OCI-LY3 (cell line): ENCODE data around the gene FZR1.
"Not testable (repeated sequence)": the region's sequence is repeated elsewhere in the genome, so short reads cannot be mapped to it uniquely, and the experiment has no call there.

Experiments
- H2AFZ ChIP-seq: fragments of 200-600, 300-600 bp; shearing (Covaris generic); 2 replicates; pipeline ENCODE4 v1.6.0; 2014; ENCODE audit warnings: antibody characterized with exemption, low read depth, low read length
- H3K27ac ChIP-seq: fragments of 200-600, 300-600 bp; sonication (generic); 2 replicates; pipeline ENCODE4 v1.5.1; 2014; ENCODE audit warnings: mild to moderate bottlenecking, low read length, moderate library complexity, mixed read lengths
- H3K27me3 ChIP-seq: fragments of 200-600, 300-600 bp; sonication (generic); 2 replicates; pipeline ENCODE4 v1.6.1; 2014; ENCODE audit warnings: low read depth, low read length, mixed read lengths
- H3K36me3 ChIP-seq: fragments of 200-600, 300-600 bp; sonication (generic); replicated peaks from 2 replicates; pipeline ENCODE3; 2014; ENCODE audit warnings: low read depth, low read length, mixed read lengths
- H3K4me1 ChIP-seq: fragments of 300-600, 200-600 bp; sonication (generic); 2 replicates; pipeline ENCODE4 v1.6.1; 2014; ENCODE audit warnings: low read length, mixed read lengths
- H3K4me2 ChIP-seq: fragments of 200-600, 300-600 bp; sonication (generic); 2 replicates; pipeline ENCODE4 v1.6.1; 2014; ENCODE audit warnings: low read length, mixed read lengths
- H3K4me3 ChIP-seq: fragments of 300-600, 200-600 bp; sonication (generic); 2 replicates; pipeline ENCODE4 v1.5.1; 2014; ENCODE audit warnings: antibody characterized with exemption, mild to moderate bottlenecking, low read length, moderate library complexity
- H3K79me2 ChIP-seq: fragments of 300-600, 200-600 bp; shearing (Covaris generic); 2 replicates; pipeline ENCODE4 v1.6.1; 2014; ENCODE audit warnings: mild to moderate bottlenecking, low read length, mixed read lengths
- H3K9ac ChIP-seq: fragments of 300-600, 200-600 bp; shearing (Covaris generic); 2 replicates; pipeline ENCODE4 v1.6.0; 2014; ENCODE audit warnings: mild to moderate bottlenecking, low read length, moderate library complexity
- H3K9me3 ChIP-seq: fragments of 200-600, 300-600 bp; shearing (Covaris generic); 2 replicates; pipeline ENCODE4 v1.6.1; 2014; ENCODE audit warnings: low read length, mixed read lengths; ENCODE audit not compliant: insufficient read depth
- H4K20me1 ChIP-seq: fragments of 200-600, 300-600 bp; sonication (generic); 2 replicates; pipeline ENCODE4 v1.6.1; 2016; ENCODE audit warnings: low read length, mixed read lengths; ENCODE audit not compliant: insufficient read depth
- CTCF ChIP-seq: fragments of 200-600, 300-600 bp; sonication (generic); IDR thresholded peaks from 2 replicates; pipeline ENCODE4 v1.5.1; 2014; ENCODE audit warnings: antibody characterized with exemption, low read length, low read depth
- EZH2phosphoT487 ChIP-seq: fragments of 200-600 bp; shearing (Covaris generic); IDR thresholded peaks from 2 replicates; pipeline ENCODE4 v1.6.1; 2018; ENCODE audit warnings: antibody characterized with exemption, mixed run types, low read depth

Gene FZR1

GRCh38 chr19:3576696-3577443 is 70.8 kb downstream of the FZR1 start:
- Histone ChIP-seq H3K27ac (no peak overlapping the region), H2AFZ (no peak overlapping the region), H3K9ac (no peak overlapping the region), H3K9me3 (no peaks in the 10 kb centered on the region), H4K20me1 (peaks cover 5% of the 10 kb centered on the region; the same call in 1 of the 2 replicates), H3K79me2 (peaks cover 8% of the 10 kb centered on the region; the same call in 1 of the 2 replicates), H3K4me3 (no peak overlapping the region), H3K4me1 (peaks cover 9% of the 10 kb centered on the region), H3K36me3 (peaks cover 11% of the 10 kb centered on the region), H3K27me3 (no peaks in the 10 kb centered on the region), H3K4me2 (no peak overlapping the region)
- TF ChIP-seq EZH2phosphoT487 (no peak), CTCF (no peak)

DNA sequence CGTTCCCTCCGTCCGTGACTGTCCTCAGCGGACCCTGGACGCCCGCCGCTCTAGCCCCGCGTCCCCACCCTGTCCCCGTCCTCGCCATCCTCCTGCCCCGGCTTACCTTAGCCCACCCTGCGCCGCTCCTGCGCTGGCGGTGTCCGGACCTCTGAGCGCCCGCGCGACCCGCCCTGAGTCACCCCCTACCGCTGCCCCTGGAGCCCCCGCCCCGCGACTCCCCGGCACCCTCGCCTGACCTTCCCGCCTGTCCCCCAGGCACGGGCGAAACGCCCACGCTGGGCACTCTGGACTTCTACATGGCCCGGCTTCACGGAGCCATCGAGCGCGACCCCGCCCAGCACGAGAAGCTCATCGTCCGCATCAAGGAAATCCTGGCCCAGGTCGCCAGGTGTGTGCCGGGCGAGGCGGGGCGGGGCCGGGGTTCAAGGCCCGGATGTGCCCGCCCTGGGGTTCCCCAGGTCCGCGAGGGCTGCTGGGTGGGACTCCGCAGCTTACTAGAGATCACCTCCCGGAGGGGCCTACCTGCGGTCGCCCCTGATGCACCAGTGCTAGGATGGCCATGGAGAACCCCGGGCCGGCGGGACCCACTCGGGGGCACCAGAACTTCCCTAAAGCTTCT is 71.7 kb downstream of the FZR1 start:
- peaks cover 5% of the 10 kb centered on the region; the same call in 1 of the 2 replicates for H4K20me1 ChIP-seq
- peaks cover 11% of the 10 kb centered on the region for H3K36me3 ChIP-seq
- no peak overlapping the region for H3K27ac ChIP-seq
- no peaks in the 10 kb centered on the region for H3K27me3 ChIP-seq
- H3K79me2 ChIP-seq = peaks cover 8% of the 10 kb centered on the region; the same call in 1 of the 2 replicates
- H3K4me2 ChIP-seq = no peak overlapping the region
- no peak overlapping the region for H3K9ac ChIP-seq
- peaks cover 6% of the 10 kb centered on the region for H3K4me1 ChIP-seq
- TF ChIP-seq EZH2phosphoT487 (no peak), CTCF (no peak)
- no peak overlapping the region for H2AFZ ChIP-seq
- no peaks in the 10 kb centered on the region for H3K9me3 ChIP-seq
- no peak overlapping the region for H3K4me3 ChIP-seq

DNA sequence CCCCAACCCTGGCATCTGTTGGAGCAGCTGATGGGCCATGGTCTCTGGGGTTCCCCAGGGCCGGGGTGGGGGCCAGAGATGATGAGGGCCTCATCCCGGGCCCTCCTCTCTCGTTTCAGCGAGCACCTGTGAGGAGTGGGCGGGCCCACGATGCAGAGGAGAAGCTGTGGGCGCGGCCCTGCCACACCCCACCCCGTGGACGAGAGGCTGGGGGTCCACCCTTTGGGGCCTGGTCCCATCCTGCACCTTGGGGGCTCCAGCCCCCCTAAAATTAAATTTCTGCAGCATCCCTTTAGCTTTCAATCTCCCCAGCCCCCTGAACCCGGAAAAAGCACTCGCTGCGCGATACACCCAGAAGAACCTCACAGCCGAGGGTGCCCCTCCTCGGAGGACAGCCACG is 72.3 kb downstream of the FZR1 start:
- Histone ChIP-seq H3K4me2 (no peak overlapping the region), H3K9me3 (no peaks in the 10 kb centered on the region), H4K20me1 (peaks cover 5% of the 10 kb centered on the region; the same call in 1 of the 2 replicates), H3K4me1 (peaks cover 6% of the 10 kb centered on the region), H3K79me2 (peaks cover 6% of the 10 kb centered on the region; the same call in 1 of the 2 replicates), H2AFZ (no peak overlapping the region), H3K36me3 (peaks cover 11% of the 10 kb centered on the region), H3K27ac (no peak overlapping the region), H3K4me3 (no peak overlapping the region), H3K9ac (no peak overlapping the region), H3K27me3 (no peaks in the 10 kb centered on the region)
- no peak for TF ChIP-seq CTCF
- no peak for TF ChIP-seq EZH2phosphoT487

DNA sequence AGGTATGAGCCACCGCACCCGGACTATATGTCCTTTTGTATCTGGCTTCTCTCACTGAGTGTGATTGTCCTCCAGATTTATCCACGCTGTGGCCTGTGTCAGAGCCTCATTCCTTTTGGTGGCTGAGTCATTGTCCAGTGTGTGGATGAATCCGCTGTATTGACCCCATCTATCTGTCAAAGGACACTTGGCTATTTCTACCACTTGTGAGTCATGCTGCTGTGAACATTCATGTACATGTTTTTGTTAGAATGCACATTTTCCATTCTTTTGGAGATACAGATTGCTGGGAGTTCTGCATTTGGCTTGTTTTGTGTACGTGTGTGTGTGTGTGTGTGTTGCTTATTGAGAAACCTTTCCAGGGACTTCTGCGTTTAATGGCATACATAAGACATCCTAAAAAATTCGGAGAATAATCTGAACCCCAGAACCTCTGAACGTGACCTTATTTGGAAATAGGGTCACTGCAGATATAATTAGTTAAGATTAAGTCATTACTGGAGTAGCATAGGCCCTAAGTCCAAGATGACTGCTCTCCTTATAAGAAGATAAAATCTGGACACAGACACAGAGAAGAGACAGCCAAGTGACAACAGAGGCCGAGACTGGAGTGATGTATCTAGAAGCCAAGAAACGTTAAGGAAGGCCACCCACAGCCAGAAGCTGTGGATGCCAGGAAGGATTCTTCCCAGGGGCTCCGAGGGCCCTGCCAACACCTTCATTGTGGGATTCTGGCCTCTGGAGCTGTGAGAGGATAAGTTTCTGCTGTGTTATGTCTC is 74.2 kb downstream of the FZR1 start:
- Histone ChIP-seq H3K4me1 (no peaks in the 10 kb centered on the region), H3K79me2 (no peaks in the 10 kb centered on the region), H4K20me1 (no peaks in the 10 kb centered on the region), H3K27me3 (no peaks in the 10 kb centered on the region), H3K36me3 (peaks cover 7% of the 10 kb centered on the region), H3K4me2 (no peak overlapping the region), H2AFZ (no peak overlapping the region), H3K9me3 (no peaks in the 10 kb centered on the region), H3K27ac (no peak overlapping the region), H3K9ac (no peak overlapping the region), H3K4me3 (no peak overlapping the region)
- TF ChIP-seq EZH2phosphoT487 = no peak
- TF ChIP-seq CTCF = no peak

GRCh38 chr19:3581792-3582191 is 75.7 kb downstream of the FZR1 start:
- not testable (repeated sequence) for H3K9ac ChIP-seq, H3K27ac ChIP-seq, H3K36me3 ChIP-seq, H4K20me1 ChIP-seq, H3K4me1 ChIP-seq, H3K9me3 ChIP-seq, H3K4me2 ChIP-seq, H3K79me2 ChIP-seq, H3K27me3 ChIP-seq, H3K4me3 ChIP-seq, H2AFZ ChIP-seq
